22Rv1 (cell line): ENCODE measurements around the gene GALNT1.

Experiments
- CTCF ChIP-seq: fragments of 450-650 bp; IDR thresholded peaks from 2 replicates; pipeline ENCODE4 v1.5.1; 2017; ENCODE audit warnings: mild to moderate bottlenecking
- ZFX ChIP-seq: fragments of 450-650 bp; IDR thresholded peaks from 2 replicates; pipeline ENCODE4 v1.6.1; 2017; ENCODE audit warnings: antibody characterized with exemption, borderline replicate concordance

- TF ChIP-seq CTCF (no peak), ZFX (no peak)
These were observed 155.2 kb downstream of the GALNT1 start for GRCh38 chr18:35736696-35737095.
